Effector memory CD4-positive, alpha-beta T cell (primary cell): ENCODE results near the gene TUT4.

Source experiments
- DNase-seq, 3 donors: peaks; one replicate each; pipeline ENCODE4 v3.0.0-alpha.2; 2020
- H3K27ac ChIP-seq: 2 replicates; pipeline ENCODE4 v1.7.0; 2013; ENCODE audit warnings: mild to moderate bottlenecking, low read length, moderate library complexity; ENCODE audit not compliant: insufficient read depth, poor library complexity, severe bottlenecking
- H3K27me3 ChIP-seq: replicated peaks from 2 replicates; pipeline ENCODE4 v1.7.0; 2013; ENCODE audit warnings: mild to moderate bottlenecking, low read length; ENCODE audit not compliant: insufficient read depth, control insufficient read depth, poor library complexity, severe bottlenecking
- H3K36me3 ChIP-seq: 2 replicates; pipeline ENCODE4 v1.7.0; 2013; ENCODE audit warnings: mild to moderate bottlenecking, low read length, moderate library complexity; ENCODE audit not compliant: control insufficient read depth, insufficient read depth
- H3K4me1 ChIP-seq: 2 replicates; pipeline ENCODE4 v1.7.0; 2013; ENCODE audit warnings: low read length, mild to moderate bottlenecking; ENCODE audit not compliant: control insufficient read depth, insufficient read depth, poor library complexity, severe bottlenecking
- H3K4me3 ChIP-seq: 2 replicates; pipeline ENCODE4 v1.7.0; 2013; ENCODE audit warnings: low read length, low read depth, mild to moderate bottlenecking; ENCODE audit not compliant: insufficient read depth, poor library complexity, severe bottlenecking
- H3K9me3 ChIP-seq: 2 replicates; pipeline ENCODE4 v1.7.0; 2013; ENCODE audit warnings: mild to moderate bottlenecking, low read length, moderate library complexity; ENCODE audit not compliant: control insufficient read depth

TUT4 gene

DNA sequence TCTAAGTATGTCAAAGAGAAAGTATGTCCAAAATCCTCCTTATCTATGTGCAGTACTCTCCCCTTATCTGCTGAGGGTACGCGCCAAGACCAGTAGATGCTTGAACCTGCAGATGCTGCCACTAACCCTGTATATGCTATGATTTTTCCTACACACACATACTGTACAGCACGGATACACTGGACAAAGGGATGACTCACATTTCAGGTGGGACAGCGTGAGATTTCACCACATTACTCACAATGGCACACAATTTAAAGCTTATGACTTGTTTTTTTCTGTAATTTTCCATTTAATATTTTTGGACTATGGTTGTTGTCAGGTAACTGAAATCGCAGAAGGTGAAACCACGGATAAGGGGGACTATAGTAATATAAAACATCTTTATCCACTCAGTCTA lies 152.8 kb downstream of the TUT4 start:
- Histone ChIP-seq H3K9me3 (no peaks in the 10 kb centered on the region), H3K36me3 (no peaks in the 10 kb centered on the region)
- DNase-seq = no peak

DNA sequence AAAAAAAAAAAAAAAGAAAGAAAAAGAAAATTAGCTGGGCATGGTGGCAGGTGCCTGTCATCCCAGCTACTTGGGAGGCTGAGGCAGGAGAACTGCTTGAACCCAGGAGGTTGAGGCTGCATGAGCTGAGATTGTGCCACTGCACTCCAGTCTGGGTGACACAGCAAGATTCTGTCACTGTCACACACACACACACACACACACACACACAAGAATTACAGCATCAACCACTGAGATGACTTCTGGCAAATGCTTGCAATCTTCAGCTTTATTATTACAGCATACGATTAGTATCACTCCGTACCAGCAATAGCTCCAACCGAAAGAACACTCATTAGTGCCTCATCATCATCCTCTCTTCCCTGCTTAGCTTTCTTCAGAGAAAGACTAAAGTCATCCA lies 153.3 kb downstream of the TUT4 start:
- no peak overlapping the region for H3K4me3 ChIP-seq
- no peak for DNase-seq
- no peaks in the 10 kb centered on the region for H3K4me1 ChIP-seq

More for the DNA sequence above, 152.8 kb downstream of the TUT4 start:
- Histone ChIP-seq H3K27ac (no peak overlapping the region), H3K27me3 (no peaks in the 10 kb centered on the region), H3K4me3 (no peak overlapping the region), H3K4me1 (peaks cover 3% of the 10 kb centered on the region)

DNA sequence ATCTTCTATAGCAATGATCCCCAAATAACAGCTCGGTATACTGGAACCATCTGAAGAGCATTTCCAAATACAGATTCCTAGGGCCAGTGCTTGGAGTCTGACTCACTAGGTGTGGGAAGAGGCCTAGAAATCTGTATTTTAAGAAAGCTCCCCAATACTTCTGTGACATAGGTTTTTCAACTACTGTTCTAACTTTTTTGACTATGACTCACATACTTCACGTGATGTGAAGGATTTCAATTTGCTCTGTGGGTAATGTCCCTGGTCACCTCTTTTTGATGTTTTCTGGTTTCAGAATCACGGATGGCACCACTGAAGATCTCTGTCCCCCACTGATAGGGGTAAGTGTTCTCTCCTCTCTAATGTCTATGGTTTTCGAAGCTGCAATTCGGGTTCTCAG lies 159.7 kb downstream of the TUT4 start:
- no peaks in the 10 kb centered on the region for H3K36me3 ChIP-seq
- no peak for DNase-seq

More for the DNA sequence above, 153.3 kb downstream of the TUT4 start:
- no peaks in the 10 kb centered on the region for H3K9me3 ChIP-seq
- no peak overlapping the region for H3K27ac ChIP-seq
- no peaks in the 10 kb centered on the region for H3K27me3 ChIP-seq
- no peaks in the 10 kb centered on the region for H3K36me3 ChIP-seq

DNA sequence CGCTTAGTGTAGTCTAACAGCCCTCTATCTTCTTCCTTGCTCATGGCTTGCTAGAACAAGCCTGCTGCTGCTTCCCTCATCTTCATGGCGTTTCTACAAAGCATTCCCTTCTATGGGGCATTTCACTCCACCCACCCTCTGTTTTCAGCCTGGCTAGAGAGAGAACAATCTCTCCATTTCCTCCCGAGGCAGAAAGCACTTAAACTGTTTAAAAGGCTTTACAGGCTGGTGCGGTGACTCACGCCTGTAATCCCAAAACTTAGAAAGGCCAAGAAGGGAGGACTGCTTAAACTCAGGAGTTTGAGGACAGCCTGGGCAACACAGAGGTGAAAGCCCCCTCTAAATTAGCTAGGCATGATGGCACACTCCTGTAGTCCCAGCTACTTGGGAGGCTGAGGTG lies 166.4 kb downstream of the TUT4 start:
- Histone ChIP-seq H3K9me3 (no peaks in the 10 kb centered on the region), H3K36me3 (no peaks in the 10 kb centered on the region), H3K4me3 (no peak overlapping the region), H3K27ac (no peak overlapping the region), H3K27me3 (no peaks in the 10 kb centered on the region), H3K4me1 (no peaks in the 10 kb centered on the region)
- no peak for DNase-seq

More for the DNA sequence above, 159.7 kb downstream of the TUT4 start:
- Histone ChIP-seq H3K4me3 (no peak overlapping the region), H3K27ac (no peak overlapping the region), H3K27me3 (no peaks in the 10 kb centered on the region), H3K9me3 (no peaks in the 10 kb centered on the region), H3K4me1 (no peaks in the 10 kb centered on the region)

DNA sequence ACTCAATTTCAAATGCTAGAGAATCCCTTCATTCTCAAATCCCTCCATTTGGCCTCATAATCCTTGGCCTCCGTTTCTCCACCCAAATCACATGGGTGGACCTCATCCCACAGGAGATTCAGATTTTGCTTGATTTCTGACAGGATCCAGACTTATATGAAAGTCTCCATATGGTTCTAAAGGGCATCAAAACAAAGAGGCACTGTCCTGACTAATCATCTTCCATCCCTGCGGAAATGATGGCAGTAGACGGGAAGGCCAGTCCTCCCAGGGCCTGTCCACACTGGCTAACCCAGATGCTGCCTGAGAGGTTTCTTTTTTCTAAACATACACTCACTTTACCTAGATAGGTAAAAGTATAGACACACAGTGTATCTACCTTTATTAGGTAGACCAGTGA lies 167.5 kb downstream of the TUT4 start:
- Histone ChIP-seq H3K4me1 (no peaks in the 10 kb centered on the region), H3K27ac (no peak overlapping the region), H3K9me3 (no peaks in the 10 kb centered on the region), H3K4me3 (no peak overlapping the region), H3K27me3 (no peaks in the 10 kb centered on the region), H3K36me3 (no peaks in the 10 kb centered on the region)
- DNase-seq = no peak
